ENCODE measurements around the gene GTF2E1.

The GTF2E1 gene

DNA sequence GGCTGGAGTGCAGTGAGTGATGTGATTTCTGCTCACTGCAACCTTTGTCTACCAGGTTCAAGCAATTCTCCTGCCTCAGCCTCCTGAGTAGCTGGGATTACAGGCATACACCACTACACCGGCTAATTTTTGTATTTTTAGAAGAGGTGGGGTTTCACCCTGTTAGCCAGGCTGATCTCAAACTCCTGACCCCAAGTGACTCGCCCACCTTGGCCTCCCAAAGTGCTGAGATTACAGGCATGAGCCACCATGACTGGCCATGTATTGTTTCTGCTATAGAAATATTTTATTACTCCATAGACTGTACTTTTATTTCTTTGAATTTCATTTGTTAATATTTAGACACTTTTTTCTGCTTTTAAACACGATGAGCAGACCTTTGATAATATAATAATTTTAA, 60.4 kb downstream of the GTF2E1 start:
- no peak for DNase-seq

DNA sequence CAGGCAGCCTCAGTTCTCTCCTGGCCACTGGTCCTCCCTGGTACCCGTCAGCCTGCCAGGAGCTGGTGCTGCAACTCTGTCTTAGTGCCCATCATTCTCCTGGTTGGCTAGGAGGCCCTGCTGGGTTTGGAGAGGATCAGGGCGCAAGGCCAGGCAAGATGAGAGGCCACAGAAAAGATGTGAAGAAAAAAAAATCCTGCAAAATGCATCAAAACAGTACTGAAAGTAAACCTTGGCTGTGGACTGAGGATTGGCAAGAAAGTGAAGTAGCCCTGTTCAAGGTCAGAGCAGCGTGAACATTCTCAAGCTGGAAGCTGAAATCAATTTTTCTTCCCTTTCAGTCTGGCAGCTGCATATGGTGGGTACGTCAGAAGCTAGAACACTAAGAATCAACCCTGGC, 74.2 kb downstream of the GTF2E1 start:
- no peak for DNase-seq

DNA sequence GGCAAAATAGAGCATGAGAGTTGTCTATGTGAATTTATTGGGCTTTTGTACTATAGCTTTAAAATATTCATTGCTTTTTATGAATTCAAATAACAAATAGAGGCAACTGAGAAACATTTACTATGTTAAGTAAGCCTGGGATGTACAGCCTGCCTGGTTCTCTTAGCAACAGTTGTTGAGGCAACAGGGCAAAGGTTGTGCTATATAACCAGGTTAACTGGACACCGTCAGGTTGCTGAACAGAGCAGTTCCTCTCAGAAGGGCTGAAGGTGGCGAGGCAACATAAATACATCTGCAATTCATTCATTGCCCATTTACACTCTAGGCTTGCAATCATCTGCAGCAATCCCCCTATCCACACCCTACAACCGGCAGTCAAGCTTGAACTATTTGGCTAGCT, 78.2 kb downstream of the GTF2E1 start:
- no peak for DNase-seq

- no peak for DNase-seq
Observed at GRCh38 chr3:120821426-120821825, 78.9 kb downstream of the GTF2E1 start.

- no peak for DNase-seq
Observed at GRCh38 chr3:120823156-120823555, 80.6 kb downstream of the GTF2E1 start.

- DNase-seq: no peak
Observed at GRCh38 chr3:120824613-120825012, 82.1 kb downstream of the GTF2E1 start.

DNA sequence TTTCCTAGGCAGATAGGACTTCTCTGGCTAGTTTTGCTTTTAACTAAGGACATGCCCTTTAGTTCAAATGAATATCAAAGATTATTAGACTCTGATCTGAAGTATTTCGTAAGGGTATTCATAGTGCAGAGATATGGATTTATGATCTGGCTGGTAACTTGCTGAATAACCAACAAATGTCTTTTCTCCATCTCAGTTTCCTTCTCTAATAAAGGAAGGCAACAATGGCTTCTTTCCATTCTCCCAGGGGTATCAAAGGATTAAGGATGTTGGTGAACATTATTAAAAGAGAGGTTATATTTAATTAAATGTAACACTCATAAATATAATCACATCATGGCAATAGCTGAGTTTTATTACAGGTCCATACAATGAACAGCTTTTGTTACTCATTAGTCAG, 86.3 kb downstream of the GTF2E1 start:
- DNase-seq: no peak

DNA sequence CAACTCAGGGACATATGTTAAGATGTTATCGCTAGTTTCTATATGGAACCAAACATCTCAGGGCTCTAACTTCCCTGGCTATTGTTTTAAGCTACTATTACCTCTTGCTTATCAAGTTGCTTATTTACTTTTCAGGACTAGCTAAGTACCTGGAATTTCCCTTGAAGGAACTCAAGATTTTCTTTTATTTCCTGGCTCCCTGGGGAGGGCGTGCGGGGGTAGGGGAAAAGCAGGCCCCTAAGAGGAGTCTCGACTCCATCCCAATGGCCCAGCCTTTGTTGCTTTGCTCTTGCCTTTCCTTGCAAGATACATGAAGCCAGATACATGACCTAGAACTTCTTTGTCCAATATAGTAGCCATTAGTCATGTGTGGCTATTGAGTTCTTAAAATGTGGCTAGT, 88.5 kb downstream of the GTF2E1 start:
- DNase-seq: no peak
